H9 (cell line): ENCODE data around the gene CDK5R1. TPM values are rescaled to one million over a fixed set of nuclear protein-coding genes. Genes with fewer than 3 reads are reported as not detected.
A peak's percentile ranks its signal among the peaks of the same experiment; 100 is the strongest.

Experiments used
- DNase-seq: peaks from one replicate; pipeline ENCODE4 v3.0.0-alpha.2; 2017
- H2AFZ ChIP-seq: one replicate; pipeline ENCODE4 v1.6.1; 2013; ENCODE audit warnings: mild to moderate bottlenecking, low read length, control low read depth, moderate library complexity
- H2AK5ac ChIP-seq: 2 replicates; pipeline ENCODE4 v1.6.1; 2013; ENCODE audit warnings: low read length, control low read depth, mixed read lengths; ENCODE audit not compliant: insufficient read length
- H2BK120ac ChIP-seq: one replicate; pipeline ENCODE4 v1.6.1; 2013; ENCODE audit warnings: low read depth, mild to moderate bottlenecking, low read length, control low read depth, inconsistent platforms; ENCODE audit not compliant: poor library complexity, severe bottlenecking
- H2BK12ac ChIP-seq: 2 replicates; pipeline ENCODE4 v1.6.1; 2013; ENCODE audit warnings: low read length, control low read depth, mixed read lengths, low read depth; ENCODE audit not compliant: insufficient read length
- H2BK15ac ChIP-seq: 2 replicates; pipeline ENCODE4 v1.6.1; 2013; ENCODE audit warnings: low read depth, low read length, control low read depth
- H2BK20ac ChIP-seq: one replicate; pipeline ENCODE4 v1.6.1; 2013; ENCODE audit warnings: low read depth, mild to moderate bottlenecking, low read length, control low read depth, inconsistent platforms; ENCODE audit not compliant: poor library complexity, severe bottlenecking
- H2BK5ac ChIP-seq: 2 replicates; pipeline ENCODE4 v1.6.1; 2013; ENCODE audit warnings: low read length, control low read depth, mixed read lengths; ENCODE audit not compliant: insufficient read length
- H3K14ac ChIP-seq: 2 replicates; pipeline ENCODE4 v1.6.1; 2013; ENCODE audit warnings: low read length, control low read depth; ENCODE audit not compliant: insufficient read depth
- H3K18ac ChIP-seq: 2 replicates; pipeline ENCODE4 v1.6.1; 2013; ENCODE audit warnings: low read depth, mild to moderate bottlenecking, mixed read lengths, low read length, control low read depth; ENCODE audit not compliant: insufficient read length
- H3K23ac ChIP-seq: 2 replicates; pipeline ENCODE4 v1.6.1; 2013; ENCODE audit warnings: low read length, control low read depth, mixed read lengths, low read depth; ENCODE audit not compliant: insufficient read length
- H3K23me2 ChIP-seq: 2 replicates; pipeline ENCODE4 v1.6.1; 2013; ENCODE audit warnings: low read depth, mild to moderate bottlenecking, mixed read lengths, low read length, control low read depth; ENCODE audit not compliant: insufficient read length, poor library complexity, severe bottlenecking
- H3K27ac ChIP-seq: 2 replicates; pipeline ENCODE4 v1.5.1; 2013; ENCODE audit warnings: low read length, control low read depth, mixed read lengths, low read depth; ENCODE audit not compliant: insufficient read length
- H3K27me3 ChIP-seq: 2 replicates; pipeline ENCODE4 v1.6.1; 2013; ENCODE audit warnings: low read length, control low read depth, inconsistent platforms; ENCODE audit not compliant: insufficient read depth
- H3K4ac ChIP-seq: 2 replicates; pipeline ENCODE4 v1.6.1; 2013; ENCODE audit warnings: low read depth, mild to moderate bottlenecking, control low read depth, inconsistent platforms, low read length, moderate library complexity
- H3K4me1 ChIP-seq: 2 replicates; pipeline ENCODE4 v1.6.1; 2013; ENCODE audit warnings: low read length, control low read depth, inconsistent platforms; ENCODE audit not compliant: insufficient read depth
- H3K4me2 ChIP-seq: 2 replicates; pipeline ENCODE4 v1.6.1; 2013; ENCODE audit warnings: low read length, control low read depth, mixed read lengths; ENCODE audit not compliant: insufficient read length, insufficient read depth
- H3K56ac ChIP-seq: 2 replicates; pipeline ENCODE4 v1.6.1; 2013; ENCODE audit warnings: low read depth, mild to moderate bottlenecking, mixed read lengths, low read length, control low read depth; ENCODE audit not compliant: insufficient read length
- H3K79me1 ChIP-seq: 2 replicates; pipeline ENCODE4 v1.6.1; 2013; ENCODE audit warnings: low read depth, mild to moderate bottlenecking, moderate library complexity, low read length, control low read depth, inconsistent platforms; ENCODE audit not compliant: insufficient read depth, poor library complexity, severe bottlenecking
- H3K79me2 ChIP-seq: 2 replicates; pipeline ENCODE4 v1.6.1; 2013; ENCODE audit warnings: low read length, control low read depth, inconsistent platforms; ENCODE audit not compliant: insufficient read depth
- H3K9ac ChIP-seq: 2 replicates; pipeline ENCODE4 v1.6.1; 2013; ENCODE audit warnings: low read length, control low read depth, mixed read lengths; ENCODE audit not compliant: insufficient read length; ENCODE audit errors: extremely low read depth
- H3K9me3 ChIP-seq: one replicate; pipeline ENCODE4 v1.6.1; 2013; ENCODE audit warnings: low read depth, low read length, inconsistent platforms; ENCODE audit not compliant: control insufficient read depth
- H3T11ph ChIP-seq: one replicate; pipeline ENCODE4 v1.6.1; 2013; ENCODE audit warnings: mild to moderate bottlenecking, low read length, control low read depth, inconsistent platforms
- H4K20me1 ChIP-seq: one replicate; pipeline ENCODE4 v1.6.1; 2013; ENCODE audit not compliant: control insufficient read depth, insufficient read length, insufficient read depth
- H4K5ac ChIP-seq: 2 replicates; pipeline ENCODE4 v1.6.1; 2013; ENCODE audit warnings: low read depth, mild to moderate bottlenecking, mixed read lengths, low read length, control low read depth; ENCODE audit not compliant: insufficient read length
- H4K8ac ChIP-seq: replicated peaks from 2 replicates; pipeline ENCODE4 v1.6.1; 2013; ENCODE audit warnings: low read length, control low read depth, mixed read lengths, low read depth; ENCODE audit not compliant: insufficient read length
- H4K91ac ChIP-seq: 2 replicates; pipeline ENCODE4 v1.6.1; 2013; ENCODE audit warnings: low read depth, mild to moderate bottlenecking, moderate library complexity, mixed read lengths, low read length, control low read depth; ENCODE audit not compliant: insufficient read length
- H3K27ac Mint-ChIP-seq, 3 experiments: 2 replicates in 2 of 3; 3 replicates in 1 of 3; pipeline ENCODE4 v1.8.0; 2020 to 2021; ENCODE audit warnings: mixed read lengths in 3 of 3, mild to moderate bottlenecking in 1 of 3, moderate library complexity in 1 of 3
- H3K27me3 Mint-ChIP-seq: 2 replicates; pipeline ENCODE4 v1.8.0; 2021; ENCODE audit warnings: low read depth, mild to moderate bottlenecking, moderate library complexity, mixed read lengths
- H3K36me3 Mint-ChIP-seq, 3 experiments: 2 replicates in 2 of 3; 3 replicates in 1 of 3; pipeline ENCODE4 v1.8.0; 2020 to 2021; ENCODE audit warnings: low read depth in 3 of 3, mixed read lengths in 3 of 3; ENCODE audit not compliant: insufficient read depth in 1 of 3
- H3K4me1 Mint-ChIP-seq, 2 experiments: 2 replicates each; pipeline ENCODE4 v1.8.0; 2020; ENCODE audit warnings: mixed read lengths in 2 of 2
- H3K4me3 Mint-ChIP-seq, 2 experiments: 2 replicates in 1 of 2; 3 replicates in 1 of 2; pipeline ENCODE4 v1.8.0; 2020 to 2021; ENCODE audit warnings: mild to moderate bottlenecking in 2 of 2, mixed read lengths in 2 of 2, moderate library complexity in 1 of 2
- H3K9me3 Mint-ChIP-seq, 2 experiments: 2 replicates in 1 of 2; 3 replicates in 1 of 2; pipeline ENCODE4 v1.8.0; 2020; ENCODE audit warnings: mild to moderate bottlenecking in 2 of 2, mixed read lengths in 2 of 2, moderate library complexity in 1 of 2
- CTCF ChIP-seq: fragments of 200-600 bp; sonication (generic); conservative IDR thresholded peaks from 3 replicates; pipeline ENCODE4 v1.8.0; 2021; ENCODE audit warnings: antibody characterized with exemption, mild to moderate bottlenecking
- WGBS: extraction: QIAGEN DNeasy Blood & Tissue Kit; methylation state at CpG from one replicate; pipeline ENCODE4 v1.1.7; 2013; ENCODE audit warnings: missing lambda C conversion rate, low lambda C conversion rate, mixed read lengths; ENCODE audit not compliant: insufficient read length; ENCODE audit errors: extremely low coverage; 5-methylcytosine and 5-hydroxymethylcytosine counted together
- total RNA-seq: library from RNA; stranded (reverse); gene quantifications from 2 replicates; pipeline ENCODE4 v1.2.1, GENCODE V29; 2021

Gene CDK5R1
- total RNA-seq, 1 experiment from 2014 or later: 11.4 TPM

GRCh38 chr17:32488177-32488542, 1.4 kb downstream of the CDK5R1 start:
- H3K4me1 Mint-ChIP-seq: peaks cover 59 to 76% of the 10 kb centered on the region in 2 experiments

More at GRCh38 chr17:32488177-32488542, 1.4 kb downstream of the CDK5R1 start:
- H4K91ac ChIP-seq: no peak overlapping the region
- no peak overlapping the region; a peak in 1 of 7 replicates for H3K27ac Mint-ChIP-seq
- H2BK12ac ChIP-seq: no peak overlapping the region
- no peak overlapping the region for H2BK5ac ChIP-seq
- peaks cover 3% of the 10 kb centered on the region for H3K79me1 ChIP-seq
- no peaks in the 10 kb centered on the region; a peak in 1 of 5 replicates for H3K9me3 Mint-ChIP-seq
- H3K4me3 Mint-ChIP-seq: peak overlapping the region; percentile 73 to 91
- H2AK5ac ChIP-seq: no peak overlapping the region
- no peak overlapping the region for H3K4ac ChIP-seq
- H3K27me3 ChIP-seq: no peaks in the 10 kb centered on the region
- H3K4me2 ChIP-seq: peak overlapping the region; percentile 66
- H3K27me3 Mint-ChIP-seq: peaks cover 1% of the 10 kb centered on the region
- H3K9ac ChIP-seq: peak overlapping the region; percentile 10
- no peak overlapping the region for H2BK20ac ChIP-seq
- H4K5ac ChIP-seq: no peak overlapping the region
- H4K8ac ChIP-seq: no peak overlapping the region
- no peaks in the 10 kb centered on the region for H3K9me3 ChIP-seq
- H3K23me2 ChIP-seq: peaks cover 12% of the 10 kb centered on the region
- no peaks in the 10 kb centered on the region for H4K20me1 ChIP-seq
- no peak overlapping the region for H3K23ac ChIP-seq
- H3K36me3 Mint-ChIP-seq: peaks cover 15 to 27% (median 23%) of the 10 kb centered on the region in 3 experiments
- no peak overlapping the region for H2BK15ac ChIP-seq
- H3K79me2 ChIP-seq: no peaks in the 10 kb centered on the region
- peaks cover 10% of the 10 kb centered on the region; the same call in 1 of the 2 replicates for H3K4me1 ChIP-seq
- H3K27ac ChIP-seq: no peak overlapping the region
- H3T11ph ChIP-seq: no peak overlapping the region
- WGBS: no CpG with 5 or more reads among the region's 16 CpGs
- no peak for DNase-seq
- no peak overlapping the region for H3K18ac ChIP-seq
- H2AFZ ChIP-seq: no peak overlapping the region
- no peak overlapping the region for H2BK120ac ChIP-seq
- H3K56ac ChIP-seq: peak overlapping the region; percentile 28
- no peak overlapping the region; the same call in 1 of the 2 replicates for H3K14ac ChIP-seq
- TF ChIP-seq CTCF: no peak
